GM18873 (cell line): ENCODE measurements around the gene ACSM2A.
"Not testable (repeated sequence)": the region's sequence is repeated elsewhere in the genome, so short reads cannot be mapped to it uniquely, and the experiment has no call there.

Source experiments
- ATAC-seq: cut with Tn5 transposase; IDR thresholded peaks from one replicate; pipeline ENCODE4 v1.9.1; 2021; ENCODE audit warnings: mild to moderate bottlenecking, moderate library complexity, moderate number of reproducible peaks; ENCODE audit not compliant: unreplicated experiment, low FRiP score

Gene ACSM2A

GRCh38 chr16:20451364-20451763 is at the start of gene ACSM2A:
ACSM2A (plus strand) TSS chr16:20451521; CDS start chr16:20460115, 8,594 bp downstream.
- ATAC-seq = not testable (repeated sequence)

GRCh38 chr16:20402651-20403050 is 48.7 kb upstream of the ACSM2A start:
- ATAC-seq = no peak

- ATAC-seq = no peak
These were observed 46.7 kb upstream of the ACSM2A start, which contains the start of gene PDILT for GRCh38 chr16:20404637-20405036. PDILT (minus strand) TSS chr16:20404737; CDS start chr16:20399300, 5,437 bp downstream.

GRCh38 chr16:20409398-20410120 is 41.8 kb upstream of the ACSM2A start, which contains the start of gene ACSM5:
ACSM5 (plus strand) TSS chr16:20409534; CDS start chr16:20411485, 1,951 bp downstream.
- no peak for ATAC-seq

GRCh38 chr16:20410121-20410723 is 41.1 kb upstream of the ACSM2A start:
- ATAC-seq = no peak

GRCh38 chr16:20411055-20411454 is 40.3 kb upstream of the ACSM2A start:
- ATAC-seq = no peak

- ATAC-seq = no peak
These were observed 35.8 kb upstream of the ACSM2A start for GRCh38 chr16:20415541-20415940.

GRCh38 chr16:20419093-20419492 is 32.2 kb upstream of the ACSM2A start:
- ATAC-seq = not testable (repeated sequence)

- ATAC-seq = not testable (repeated sequence)
These were observed 29.6 kb upstream of the ACSM2A start for GRCh38 chr16:20421748-20422147.

GRCh38 chr16:20423772-20424128 is 27.6 kb upstream of the ACSM2A start:
- not testable (repeated sequence) for ATAC-seq

- no peak for ATAC-seq
These were observed 27.0 kb upstream of the ACSM2A start for GRCh38 chr16:20424129-20424866.

GRCh38 chr16:20427401-20427797 is 23.9 kb upstream of the ACSM2A start:
- ATAC-seq = not testable (repeated sequence)

GRCh38 chr16:20429499-20429898 is 21.8 kb upstream of the ACSM2A start:
- ATAC-seq = not testable (repeated sequence)

GRCh38 chr16:20430480-20430879 is 20.8 kb upstream of the ACSM2A start:
- ATAC-seq = not testable (repeated sequence)

GRCh38 chr16:20430948-20431347 is 20.4 kb upstream of the ACSM2A start:
- no peak for ATAC-seq

GRCh38 chr16:20438950-20439349 is 12.4 kb upstream of the ACSM2A start:
- not testable (repeated sequence) for ATAC-seq

- not testable (repeated sequence) for ATAC-seq
These were observed 11.5 kb upstream of the ACSM2A start for GRCh38 chr16:20439820-20440231.

- not testable (repeated sequence) for ATAC-seq
These were observed 10.6 kb upstream of the ACSM2A start for GRCh38 chr16:20440731-20441130.

GRCh38 chr16:20441191-20441590 is 10.1 kb upstream of the ACSM2A start:
- no peak for ATAC-seq

GRCh38 chr16:20441859-20442258 is 9.5 kb upstream of the ACSM2A start:
- ATAC-seq = not testable (repeated sequence)
